CD14-positive monocyte (primary cell): ENCODE measurements around the gene PTPRO. TPM values are rescaled to one million over a fixed set of nuclear protein-coding genes. Genes with fewer than 3 reads are reported as not detected.

Experiments
- DNase-seq, 3 donors: peaks; one replicate each; pipeline ENCODE4 v3.0.0-alpha.2; 2011 to 2022
- H2AFZ ChIP-seq: 2 replicates; pipeline ENCODE4 v1.6.0; 2012; ENCODE audit warnings: mild to moderate bottlenecking, low read depth, low read length, inconsistent platforms; ENCODE audit not compliant: insufficient read depth, poor library complexity, severe bottlenecking
- H3K27ac ChIP-seq, 2 donors: 1 replicate in 1 of 2; 2 replicates in 1 of 2; pipeline ENCODE4 v1.5.1; 2012 to 2013; ENCODE audit warnings: low read length in 2 of 2, control low read depth in 1 of 2, inconsistent platforms in 1 of 2, low read depth in 1 of 2, mild to moderate bottlenecking in 1 of 2
- H3K27me3 ChIP-seq, 2 donors: one replicate each; pipeline versions ENCODE4 v1.6.0 to v1.6.1; 2011 to 2013; ENCODE audit warnings: low read length in 2 of 2; ENCODE audit not compliant: control insufficient read depth in 2 of 2, insufficient read depth in 2 of 2
- H3K36me3 ChIP-seq, 2 donors: replicated peaks in 1 of 2; 1 replicate in 1 of 2; 2 replicates in 1 of 2; pipeline versions ENCODE4 v1.5.1 to v1.6.1; 2012 to 2013; ENCODE audit warnings: low read length in 2 of 2, control low read depth in 1 of 2, inconsistent platforms in 1 of 2, mild to moderate bottlenecking in 1 of 2; ENCODE audit not compliant: insufficient read depth in 2 of 2, control insufficient read depth in 1 of 2
- H3K4me1 ChIP-seq, 2 donors: 1 replicate in 1 of 2; 2 replicates in 1 of 2; pipeline versions ENCODE4 v1.5.1 to v1.6.1; 2012 to 2013; ENCODE audit warnings: low read length in 2 of 2, control low read depth in 1 of 2, inconsistent platforms in 1 of 2, mild to moderate bottlenecking in 1 of 2, moderate library complexity in 1 of 2; ENCODE audit not compliant: insufficient read depth in 2 of 2, control insufficient read depth in 1 of 2
- H3K4me2 ChIP-seq: replicated peaks from 2 replicates; pipeline ENCODE3; 2012; ENCODE audit warnings: low read length, moderate library complexity, mild to moderate bottlenecking; ENCODE audit not compliant: poor library complexity, severe bottlenecking; ENCODE audit errors: extremely low read depth
- H3K4me3 ChIP-seq, 3 experiments: fragments of 200-600 bp in 1 of 3; sonication (generic) in 1 of 3; replicated peaks in 1 of 3; 1 replicate in 2 of 3; 2 replicates in 1 of 3; pipeline ENCODE4 v1.5.1; 2011 to 2013; ENCODE audit warnings: low read length in 3 of 3, mild to moderate bottlenecking in 3 of 3, control low read depth in 2 of 3, low read depth in 2 of 3, inconsistent platforms in 1 of 3, moderate library complexity in 1 of 3
- H3K79me2 ChIP-seq: 2 replicates; pipeline ENCODE4 v1.6.0; 2012; ENCODE audit warnings: mild to moderate bottlenecking, control low read depth, inconsistent platforms, low read length, moderate library complexity; ENCODE audit not compliant: insufficient read depth
- H3K9ac ChIP-seq: 2 replicates; pipeline ENCODE4 v1.6.0; 2017; ENCODE audit warnings: low read length, mild to moderate bottlenecking; ENCODE audit not compliant: insufficient read depth, poor library complexity, severe bottlenecking
- H3K9me3 ChIP-seq, 2 donors: replicated peaks in 1 of 2; 1 replicate in 1 of 2; 2 replicates in 1 of 2; pipeline versions ENCODE4 v1.5.1 to v1.6.1; 2012 to 2013; ENCODE audit warnings: low read length in 2 of 2, control low read depth in 1 of 2; ENCODE audit not compliant: control insufficient read depth in 1 of 2, insufficient read depth in 1 of 2
- H4K20me1 ChIP-seq: 2 replicates; pipeline ENCODE4 v1.6.0; 2012; ENCODE audit warnings: mild to moderate bottlenecking, low read length, control low read depth, moderate library complexity; ENCODE audit not compliant: insufficient read depth
- H3K27ac Mint-ChIP-seq, 7 donors: one replicate each; pipeline ENCODE4 v1.8.0; 2020; ENCODE audit warnings: mild to moderate bottlenecking in 7 of 7, mixed read lengths in 7 of 7, moderate library complexity in 6 of 7, inconsistent platforms in 2 of 7
- H3K27me3 Mint-ChIP-seq, 3 donors: one replicate each; pipeline ENCODE4 v1.8.0; 2021 to 2022; ENCODE audit warnings: low read depth in 3 of 3, mild to moderate bottlenecking in 3 of 3, mixed read lengths in 3 of 3, moderate library complexity in 3 of 3, inconsistent platforms in 1 of 3
- H3K36me3 Mint-ChIP-seq, 2 donors: one replicate each; pipeline ENCODE4 v1.8.0; 2020; ENCODE audit warnings: mixed read lengths in 2 of 2, inconsistent platforms in 1 of 2, mild to moderate bottlenecking in 1 of 2
- H3K4me1 Mint-ChIP-seq: one replicate; pipeline ENCODE4 v1.8.0; 2020; ENCODE audit warnings: mild to moderate bottlenecking, mixed read lengths
- H3K4me3 Mint-ChIP-seq, 2 donors: one replicate each; pipeline ENCODE4 v1.8.0; 2020; ENCODE audit warnings: mild to moderate bottlenecking in 2 of 2, mixed read lengths in 2 of 2, moderate library complexity in 1 of 2
- H3K9me3 Mint-ChIP-seq, 7 donors: one replicate each; pipeline ENCODE4 v1.8.0; 2020 to 2022; ENCODE audit warnings: mixed read lengths in 7 of 7, mild to moderate bottlenecking in 6 of 7, moderate library complexity in 6 of 7, inconsistent platforms in 2 of 7
- CTCF ChIP-seq: fragments of 200-600 bp; IDR thresholded peaks from one replicate; pipeline ENCODE4 v1.8.0; 2022; ENCODE audit warnings: antibody characterized with exemption, mild to moderate bottlenecking
- WGBS: methylation state at CpG from one replicate; pipeline ENCODE4 v1.1.5; 2013; ENCODE audit warnings: missing lambda C conversion rate; ENCODE audit not compliant: insufficient coverage; 5-methylcytosine and 5-hydroxymethylcytosine counted together
- intact Hi-C, 2 donors: fragments of 100-400 bp; cut with micrococcal nuclease; formaldehyde crosslinking; loops; one replicate each; pipeline versions ENCODE4 v1.15.0 to v1.15.1; 2023
- polyA plus RNA-seq, 3 donors: library from polyadenylated mRNA; depleted of rRNA in 1 of 3; unstranded in 2 of 3; stranded (reverse) in 1 of 3; fragments of 300-500 nt in 2 of 3; fragments of >200 nt in 1 of 3; fragmentation: Illumina TruSeq in 2 of 3; gene quantifications; 1 replicate in 2 of 3; 2 replicates in 1 of 3; pipeline ENCODE4 v1.2.3, GENCODE V29; 2012 to 2021

Gene PTPRO
- polyA plus RNA-seq, 3 donors = 3.1 to 12.0 (median 4.7) TPM

GRCh38 chr12:15458008-15458407, 135.7 kb downstream of the PTPRO start:
- TF ChIP-seq CTCF = no peak
- H3K27ac ChIP-seq = no peak overlapping the region
- H3K36me3 ChIP-seq = no peaks in the 10 kb centered on the region
- peaks cover 0 to 4% (median 1%) of the 10 kb centered on the region in 3 donors for H3K27me3 Mint-ChIP-seq
- H3K4me1 ChIP-seq = peaks cover 2 to 10% of the 10 kb centered on the region in 2 donors
- H3K9me3 ChIP-seq = peaks cover 6 to 13% of the 10 kb centered on the region in 2 donors
- DNase-seq = no peak
- H3K79me2 ChIP-seq = no peaks in the 10 kb centered on the region
- no peak overlapping the region for H3K4me3 ChIP-seq
- no peak overlapping the region for H3K9ac ChIP-seq
- no peak overlapping the region for H2AFZ ChIP-seq
- WGBS = no CpG with 5 or more reads among the region's 1 CpG
- no peak overlapping the region for H3K4me2 ChIP-seq
- intact Hi-C loops = no loop called here
- no peaks in the 10 kb centered on the region for H4K20me1 ChIP-seq
- no peaks in the 10 kb centered on the region for H3K27me3 ChIP-seq
- peaks cover 7% of the 10 kb centered on the region for H3K4me1 Mint-ChIP-seq
- H3K27ac Mint-ChIP-seq = no peak overlapping the region
- peaks cover 4 to 20% (median 11%) of the 10 kb centered on the region in 7 donors for H3K9me3 Mint-ChIP-seq
- H3K4me3 Mint-ChIP-seq = no peak overlapping the region
- no peaks in the 10 kb centered on the region for H3K36me3 Mint-ChIP-seq

GRCh38 chr12:15468911-15469310, 146.6 kb downstream of the PTPRO start:
- H3K9ac ChIP-seq = no peak overlapping the region
- WGBS = no CpG with 5 or more reads among the region's 2 CpGs

More at GRCh38 chr12:15468911-15469310, 146.6 kb downstream of the PTPRO start:
- intact Hi-C loops = no loop called here
- H3K9me3 Mint-ChIP-seq = no peaks in the 10 kb centered on the region
- H3K27ac Mint-ChIP-seq = no peak overlapping the region
- H3K9me3 ChIP-seq = no peaks in the 10 kb centered on the region
- H3K4me3 Mint-ChIP-seq = no peak overlapping the region
- H3K27me3 Mint-ChIP-seq = peaks cover 4 to 14% (median 10%) of the 10 kb centered on the region in 3 donors
- DNase-seq = no peak
- H3K4me1 Mint-ChIP-seq = no peaks in the 10 kb centered on the region
- H3K4me3 ChIP-seq = no peak overlapping the region
- no peak overlapping the region for H3K4me2 ChIP-seq
- no peaks in the 10 kb centered on the region for H3K36me3 Mint-ChIP-seq
- H3K27me3 ChIP-seq = no peaks in the 10 kb centered on the region
- H3K36me3 ChIP-seq = no peaks in the 10 kb centered on the region
- no peak for TF ChIP-seq CTCF
- no peaks in the 10 kb centered on the region for H3K79me2 ChIP-seq
- H3K4me1 ChIP-seq = no peaks in the 10 kb centered on the region
- no peak overlapping the region for H3K27ac ChIP-seq
- no peak overlapping the region for H2AFZ ChIP-seq
- H4K20me1 ChIP-seq = no peaks in the 10 kb centered on the region
